HepG2 (cell line): ENCODE measurements around the gene COASY. TPM values are rescaled to one million over a fixed set of nuclear protein-coding genes. Genes with fewer than 3 reads are reported as not detected.

ENCODE experiments used
- ATAC-seq: fragments of 200-7000 bp; cut with Tn5 transposase; 3 replicates; pipeline ENCODE4 v1.9.1; 2020; ENCODE audit warnings: mild to moderate bottlenecking, moderate library complexity
- BruUV-seq: library from RNA; stranded (reverse); fragments of 400-500 nt; replicated peaks from 2 replicates; lab custom pipeline; 2021; lab: Mats Ljungman, UMichigan
- CTCF ChIA-PET: fragments of 300-600 bp; formaldehyde crosslinking; extraction: SDS; loops from one replicate; lab custom pipeline; 2021; ENCODE audit warnings: low total read pairs, inconsistent platforms, low intra/inter-chr PET ratio; lab: Yijun Ruan, JAX
- POLR2A ChIA-PET: fragments of 350-600 bp; sonication (Branson Sonifier 250); formaldehyde crosslinking; loops from one replicate; lab custom pipeline; 2020; ENCODE audit warnings: antibody characterized with exemption, inconsistent platforms; lab: Yijun Ruan, JAX
- DNase-seq: peaks from one replicate; pipeline ENCODE4 v3.0.0-alpha.2; 2015; ENCODE audit warnings: low spot score
- FAIRE-seq: peaks from 3 replicates; lab custom pipeline; 2011; peaks lifted over from hg19 to GRCh38; lab: Jason Lieb, UNC
- H2AFZ ChIP-seq: one replicate; pipeline ENCODE4 v1.6.1; 2011; ENCODE audit warnings: low read length, inconsistent platforms
- H3K27ac ChIP-seq: fragments of 300-600 bp; 3 replicates; pipeline ENCODE4 v1.8.0; 2011; ENCODE audit warnings: mixed run types, mild to moderate bottlenecking, mixed read lengths, low read length, inconsistent platforms; ENCODE audit not compliant: insufficient read depth; ENCODE audit errors: extremely low read length
- H3K27me3 ChIP-seq, 2 experiments: fragments of 200-600 bp in 1 of 2; 2 replicates in 1 of 2; 3 replicates in 1 of 2; pipeline versions ENCODE4 v1.6.0 to v1.8.0; 2011; ENCODE audit warnings: low read length in 2 of 2, mild to moderate bottlenecking in 2 of 2, moderate library complexity in 2 of 2, inconsistent platforms in 1 of 2; ENCODE audit not compliant: insufficient read depth in 2 of 2, control insufficient read depth in 1 of 2
- H3K36me3 ChIP-seq, 2 experiments: fragments of 200-600 bp in 1 of 2; replicated peaks in 1 of 2; 2 replicates in 1 of 2; 3 replicates in 1 of 2; pipeline versions ENCODE4 v1.5.1 to v1.8.0; 2011; ENCODE audit warnings: low read length in 2 of 2, inconsistent platforms in 1 of 2; ENCODE audit not compliant: insufficient read depth in 2 of 2, control insufficient read depth in 1 of 2
- H3K4me1 ChIP-seq: 2 replicates; pipeline ENCODE4 v1.5.1; 2012; ENCODE audit warnings: low read length, inconsistent platforms; ENCODE audit not compliant: insufficient read depth
- H3K4me2 ChIP-seq: 2 replicates; pipeline ENCODE4 v1.6.0; 2011; ENCODE audit warnings: low read depth, low read length, inconsistent platforms
- H3K4me3 ChIP-seq, 3 experiments: fragments of 200-600 bp in 1 of 3; sonication (generic), shearing (Covaris generic) in 1 of 3; replicated peaks in 1 of 3; 2 replicates each; pipeline ENCODE4 v1.5.1; 2011 to 2016; ENCODE audit warnings: low read length in 3 of 3, inconsistent platforms in 2 of 3, low read depth in 2 of 3, mild to moderate bottlenecking in 2 of 3, control low read depth in 1 of 3, mixed read lengths in 1 of 3; ENCODE audit not compliant: insufficient read depth in 1 of 3
- H3K79me2 ChIP-seq: one replicate; pipeline ENCODE4 v1.6.1; 2011; ENCODE audit warnings: low read length, inconsistent platforms; ENCODE audit not compliant: insufficient read depth
- H3K9ac ChIP-seq: 2 replicates; pipeline ENCODE4 v1.6.0; 2011; ENCODE audit warnings: mild to moderate bottlenecking, low read depth, low read length, inconsistent platforms; ENCODE audit not compliant: insufficient read depth
- H3K9me3 ChIP-seq: 2 replicates; pipeline ENCODE4 v1.5.1; 2012; ENCODE audit warnings: mild to moderate bottlenecking, low read length
- H4K20me1 ChIP-seq: 2 replicates; pipeline ENCODE4 v1.6.0; 2011; ENCODE audit warnings: inconsistent platforms, mild to moderate bottlenecking, low read length, moderate library complexity; ENCODE audit not compliant: insufficient read depth
- MTA1 ChIP-seq: sonication (generic); formaldehyde crosslinking; IDR thresholded peaks from 2 replicates; pipeline ENCODE4 v1.4.0; 2020; ENCODE audit warnings: missing genetic modification reagents, mild to moderate bottlenecking, borderline replicate concordance
- NFATC3 ChIP-seq: sonication (generic); formaldehyde crosslinking; IDR thresholded peaks from 2 replicates; pipeline ENCODE4 v1.5.1; 2020; ENCODE audit warnings: mild to moderate bottlenecking, missing genetic modification reagents
- NKX3-1 ChIP-seq: sonication (generic); formaldehyde crosslinking; IDR thresholded peaks from 2 replicates; pipeline ENCODE4 v1.5.0; 2020; ENCODE audit warnings: missing genetic modification reagents
- NR2F1 ChIP-seq, 2 experiments: fragments of 450-650 bp in 1 of 2; formaldehyde crosslinking in 1 of 2; IDR thresholded peaks; 2 replicates each; pipeline versions ENCODE4 v1.5.0 to v1.6.1; 2016 to 2020; ENCODE audit warnings: mild to moderate bottlenecking in 1 of 2, missing compliant biosample characterization in 1 of 2, missing genetic modification reagents in 1 of 2, moderate library complexity in 1 of 2
- POLR2A ChIP-seq, 2 experiments: IDR thresholded peaks; 2 replicates each; pipeline ENCODE4 v1.6.1; 2011; ENCODE audit warnings: low read depth in 2 of 2, low read length in 2 of 2, mild to moderate bottlenecking in 1 of 2, moderate library complexity in 1 of 2; ENCODE audit not compliant: insufficient read depth in 1 of 2
- PRPF4 ChIP-seq: fragments of 200-400 bp; formaldehyde crosslinking; IDR thresholded peaks from 2 replicates; pipeline ENCODE4 v1.6.1; 2016; ENCODE audit warnings: low read length, low read depth; ENCODE audit not compliant: poor library complexity, severe bottlenecking
- TP53 ChIP-seq: sonication (generic); formaldehyde crosslinking; conservative IDR thresholded peaks from 2 replicates; pipeline ENCODE4 v1.4.0; 2020; ENCODE audit warnings: missing genetic modification reagents
- YY1 ChIP-seq: IDR thresholded peaks from 2 replicates; pipeline ENCODE4 v1.6.1; 2011; ENCODE audit warnings: low read length, low read depth, moderate library complexity, mild to moderate bottlenecking; ENCODE audit not compliant: insufficient read depth, insufficient replicate concordance
- ZNF670 ChIP-seq: sonication (generic); formaldehyde crosslinking; IDR thresholded peaks from 2 replicates; pipeline ENCODE4 v1.8.0; 2022; ENCODE audit warnings: mild to moderate bottlenecking, missing genetic modification reagents, borderline replicate concordance
- WGBS: methylation state at CpG from one replicate; pipeline ENCODE4 v1.1.6; 2017; ENCODE audit warnings: low lambda C conversion rate; 5-methylcytosine and 5-hydroxymethylcytosine counted together
- in situ Hi-C: cut with HindIII; loops from 2 replicates; pipeline ENCODE4 v1.10.0; 2017; ENCODE audit warnings: low pct_unique_long_range_greater_than_20kb; ENCODE audit not compliant: extremely low pct_ligation_motif_present
- intact Hi-C: fragments of 100-400 bp; cut with micrococcal nuclease; formaldehyde crosslinking; loops from one replicate; pipeline ENCODE4 v1.10.0; 2022; ENCODE audit not compliant: unreplicated experiment
- polyA plus RNA-seq, 8 experiments: library from polyadenylated mRNA; depleted of rRNA in 3 of 8; stranded (reverse) in 7 of 8; unstranded in 1 of 8; fragments of >200 nt; fragmentation: Illumina TruSeq in 4 of 8; extraction: Trizol in 4 of 8; gene quantifications; 2 replicates each; pipeline versions ENCODE4 v1.2.1 to v1.2.3, GENCODE V29; 2011 to 2016; ENCODE audit warnings: low read depth in 4 of 8, missing spikeins in 1 of 8, mixed read lengths in 1 of 8; ENCODE audit not compliant: insufficient read depth in 1 of 8
- total RNA-seq, 5 experiments: library from RNA; depleted of rRNA; stranded (reverse); fragments of >200 nt; fragmentation: Illumina TruSeq; extraction: Trizol; gene quantifications; 2 replicates each; pipeline ENCODE4 v1.2.3, GENCODE V29; 2016; ENCODE audit warnings: low read depth in 1 of 5
- TF ChIP-seq, protein P1 (sequence below): IDR thresholded peaks from 2 replicates; pipeline ENCODE4 v1.6.1; 2016; ENCODE audit warnings: mild to moderate bottlenecking
- TF ChIP-seq, protein P2 (sequence below): sonication (generic); formaldehyde crosslinking; IDR thresholded peaks from 2 replicates; pipeline ENCODE4 v1.9.0; 2022; ENCODE audit warnings: missing genetic modification reagents, mild to moderate bottlenecking, borderline replicate concordance
- TF ChIP-seq, protein P3 (sequence below): sonication (generic); formaldehyde crosslinking; IDR thresholded peaks from 2 replicates; pipeline ENCODE4 v1.4.0; 2020; ENCODE audit warnings: missing genetic modification reagents, borderline replicate concordance
- TF ChIP-seq, protein P4 (sequence below): sonication (generic); formaldehyde crosslinking; IDR thresholded peaks from 2 replicates; pipeline ENCODE4 v1.4.0; 2020; ENCODE audit warnings: mild to moderate bottlenecking, missing genetic modification reagents

The COASY gene
- total and polyA plus RNA-seq, 2 of the 13 experiments (the other 11 are each of a cell fraction or from before 2014, with no cell fraction given) = 90.7 to 125 TPM

DNA sequence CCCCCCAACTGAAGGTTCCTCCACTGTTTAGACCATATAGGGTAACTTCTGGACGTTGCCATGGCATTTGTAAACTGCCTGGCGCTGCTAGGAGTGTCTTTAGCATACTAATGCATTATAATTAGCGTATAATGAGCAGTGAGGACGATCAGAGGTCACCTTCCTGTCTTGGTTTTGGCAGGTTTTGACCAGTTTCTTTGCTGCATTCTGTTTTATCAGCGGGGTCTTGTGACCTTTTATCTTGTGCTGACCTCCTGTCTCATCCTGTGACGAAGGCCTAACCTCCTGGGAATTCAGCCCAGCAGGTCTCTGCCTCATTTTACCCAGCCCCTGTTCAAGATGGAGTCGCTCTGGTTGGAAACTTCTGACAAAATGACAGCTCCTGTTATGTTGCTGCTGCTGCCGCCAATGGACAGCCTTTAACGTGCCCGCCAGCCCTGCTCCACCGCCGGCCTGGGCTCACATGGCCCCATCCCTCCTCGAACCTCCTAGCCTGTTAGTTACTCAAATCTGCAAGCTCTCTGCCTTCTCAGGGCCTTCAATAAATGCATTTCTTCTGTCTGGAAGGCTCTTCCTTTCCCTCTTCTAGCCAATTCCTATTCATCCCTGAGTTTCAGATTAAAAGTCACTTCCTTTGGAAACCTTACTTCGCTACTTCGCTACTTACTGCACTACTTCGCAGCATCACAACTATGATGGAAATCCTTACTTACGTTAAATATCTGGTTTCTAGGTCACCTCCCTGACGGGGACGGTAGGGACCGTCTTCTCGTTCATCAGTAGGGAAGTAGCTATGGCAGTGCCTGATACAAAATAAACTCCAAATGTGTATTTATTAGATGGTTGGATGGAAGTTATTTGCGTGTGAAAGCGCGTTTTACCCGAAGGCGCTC is 26.5 kb upstream of the COASY start:
- H3K4me2 ChIP-seq = peak overlapping the region; percentile 99
- intact Hi-C loops = no loop called here
- no peak for FAIRE-seq
- ChIA-PET POLR2A (interaction anchor here (1.0 to 4.2 kb wide), 24 partner anchors 8 to 223 kb away, joined by 3 to 68 read pairs (median 6); partner anchors contain the start of genes CAVIN1, COASY, HSD17B1 and MLX), CTCF (no interaction called here)
- H3K9ac ChIP-seq = peak overlapping the region; percentile 83
- no peak overlapping the region for H2AFZ ChIP-seq
- WGBS = 53% methylated on average over 26 of the region's 26 CpGs
- peak overlapping the region; percentile 79 for H3K27ac ChIP-seq
- peaks cover 62% of the 10 kb centered on the region for H3K4me1 ChIP-seq
- no peaks in the 10 kb centered on the region for H4K20me1 ChIP-seq
- H3K36me3 ChIP-seq = peaks cover 3 to 5% of the 10 kb centered on the region in 2 experiments; a peak in 1 of 5 replicates
- TSS peak; percentile 96 for BruUV-seq
- no peaks in the 10 kb centered on the region for H3K27me3 ChIP-seq
- no peak for ATAC-seq
- H3K4me3 ChIP-seq = peak overlapping the region; percentile 40 to 72 (median 54)
- DNase-seq = no peak
- in situ Hi-C loops = no loop called here
- no peaks in the 10 kb centered on the region for H3K9me3 ChIP-seq
- H3K79me2 ChIP-seq = peaks cover 13% of the 10 kb centered on the region
- TF ChIP-seq NFATC3 (CRISPR knock-in tag) = peak; percentile 93; the same call in 1 of the 2 replicates
- TF ChIP-seq, protein P1, sequence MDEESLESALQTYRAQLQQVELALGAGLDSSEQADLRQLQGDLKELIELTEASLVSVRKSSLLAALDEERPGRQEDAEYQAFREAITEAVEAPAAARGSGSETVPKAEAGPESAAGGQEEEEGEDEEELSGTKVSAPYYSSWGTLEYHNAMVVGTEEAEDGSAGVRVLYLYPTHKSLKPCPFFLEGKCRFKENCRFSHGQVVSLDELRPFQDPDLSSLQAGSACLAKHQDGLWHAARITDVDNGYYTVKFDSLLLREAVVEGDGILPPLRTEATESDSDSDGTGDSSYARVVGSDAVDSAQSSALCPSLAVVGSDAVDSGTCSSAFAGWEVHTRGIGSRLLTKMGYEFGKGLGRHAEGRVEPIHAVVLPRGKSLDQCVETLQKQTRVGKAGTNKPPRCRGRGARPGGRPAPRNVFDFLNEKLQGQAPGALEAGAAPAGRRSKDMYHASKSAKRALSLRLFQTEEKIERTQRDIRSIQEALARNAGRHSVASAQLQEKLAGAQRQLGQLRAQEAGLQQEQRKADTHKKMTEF (CRISPR knock-in tag) = peak; percentile 13; the same call in 1 of the 2 replicates
- TF ChIP-seq, protein P2, sequence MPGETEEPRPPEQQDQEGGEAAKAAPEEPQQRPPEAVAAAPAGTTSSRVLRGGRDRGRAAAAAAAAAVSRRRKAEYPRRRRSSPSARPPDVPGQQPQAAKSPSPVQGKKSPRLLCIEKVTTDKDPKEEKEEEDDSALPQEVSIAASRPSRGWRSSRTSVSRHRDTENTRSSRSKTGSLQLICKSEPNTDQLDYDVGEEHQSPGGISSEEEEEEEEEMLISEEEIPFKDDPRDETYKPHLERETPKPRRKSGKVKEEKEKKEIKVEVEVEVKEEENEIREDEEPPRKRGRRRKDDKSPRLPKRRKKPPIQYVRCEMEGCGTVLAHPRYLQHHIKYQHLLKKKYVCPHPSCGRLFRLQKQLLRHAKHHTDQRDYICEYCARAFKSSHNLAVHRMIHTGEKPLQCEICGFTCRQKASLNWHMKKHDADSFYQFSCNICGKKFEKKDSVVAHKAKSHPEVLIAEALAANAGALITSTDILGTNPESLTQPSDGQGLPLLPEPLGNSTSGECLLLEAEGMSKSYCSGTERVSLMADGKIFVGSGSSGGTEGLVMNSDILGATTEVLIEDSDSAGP = peak; percentile 60; the same call in 1 of the 2 replicates
- TF ChIP-seq POLR2A (IDR thresholded peaks at IDR 0.05; ENCODE audit: insufficient read depth in 1 of 2, low read depth in 2 of 2, low read length in 2 of 2) = peak in 1 of 2 experiments; percentile 70; a peak in 1 of 4 replicates
- peak; percentile 94; the same call in 1 of the 2 replicates for TF ChIP-seq ZNF670 (CRISPR knock-in tag)
- TF ChIP-seq TP53 (CRISPR knock-in tag) = peak; percentile 35; the same call in 1 of the 2 replicates
- TF ChIP-seq, protein P3, sequence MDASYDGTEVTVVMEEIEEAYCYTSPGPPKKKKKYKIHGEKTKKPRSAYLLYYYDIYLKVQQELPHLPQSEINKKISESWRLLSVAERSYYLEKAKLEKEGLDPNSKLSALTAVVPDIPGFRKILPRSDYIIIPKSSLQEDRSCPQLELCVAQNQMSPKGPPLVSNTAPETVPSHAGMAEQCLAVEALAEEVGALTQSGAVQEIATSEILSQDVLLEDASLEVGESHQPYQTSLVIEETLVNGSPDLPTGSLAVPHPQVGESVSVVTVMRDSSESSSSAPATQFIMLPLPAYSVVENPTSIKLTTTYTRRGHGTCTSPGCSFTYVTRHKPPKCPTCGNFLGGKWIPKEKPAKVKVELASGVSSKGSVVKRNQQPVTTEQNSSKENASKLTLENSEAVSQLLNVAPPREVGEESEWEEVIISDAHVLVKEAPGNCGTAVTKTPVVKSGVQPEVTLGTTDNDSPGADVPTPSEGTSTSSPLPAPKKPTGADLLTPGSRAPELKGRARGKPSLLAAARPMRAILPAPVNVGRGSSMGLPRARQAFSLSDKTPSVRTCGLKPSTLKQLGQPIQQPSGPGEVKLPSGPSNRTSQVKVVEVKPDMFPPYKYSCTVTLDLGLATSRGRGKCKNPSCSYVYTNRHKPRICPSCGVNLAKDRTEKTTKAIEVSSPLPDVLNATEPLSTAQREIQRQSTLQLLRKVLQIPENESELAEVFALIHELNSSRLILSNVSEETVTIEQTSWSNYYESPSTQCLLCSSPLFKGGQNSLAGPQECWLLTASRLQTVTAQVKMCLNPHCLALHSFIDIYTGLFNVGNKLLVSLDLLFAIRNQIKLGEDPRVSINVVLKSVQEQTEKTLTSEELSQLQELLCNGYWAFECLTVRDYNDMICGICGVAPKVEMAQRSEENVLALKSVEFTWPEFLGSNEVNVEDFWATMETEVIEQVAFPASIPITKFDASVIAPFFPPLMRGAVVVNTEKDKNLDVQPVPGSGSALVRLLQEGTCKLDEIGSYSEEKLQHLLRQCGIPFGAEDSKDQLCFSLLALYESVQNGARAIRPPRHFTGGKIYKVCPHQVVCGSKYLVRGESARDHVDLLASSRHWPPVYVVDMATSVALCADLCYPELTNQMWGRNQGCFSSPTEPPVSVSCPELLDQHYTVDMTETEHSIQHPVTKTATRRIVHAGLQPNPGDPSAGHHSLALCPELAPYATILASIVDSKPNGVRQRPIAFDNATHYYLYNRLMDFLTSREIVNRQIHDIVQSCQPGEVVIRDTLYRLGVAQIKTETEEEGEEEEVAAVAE (CRISPR knock-in tag) = peak; percentile 73; the same call in 1 of the 2 replicates
- TF ChIP-seq, protein P4, sequence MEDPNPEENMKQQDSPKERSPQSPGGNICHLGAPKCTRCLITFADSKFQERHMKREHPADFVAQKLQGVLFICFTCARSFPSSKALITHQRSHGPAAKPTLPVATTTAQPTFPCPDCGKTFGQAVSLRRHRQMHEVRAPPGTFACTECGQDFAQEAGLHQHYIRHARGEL (CRISPR knock-in tag) = peak; percentile 58; the same call in 1 of the 2 replicates
- peak; percentile 24 for TF ChIP-seq YY1
- TF ChIP-seq PRPF4 = no peak
- TF ChIP-seq NR2F1 (CRISPR knock-in tag; IDR thresholded peaks at IDR 0.05) = peak in 1 of 2 experiments; percentile 22; a peak in 1 of 4 replicates
- TF ChIP-seq NKX3-1 = no peak
- TF ChIP-seq MTA1 (CRISPR knock-in tag) = peak; percentile 65; the same call in 1 of the 2 replicates
